NCI-H82 (cell line): ENCODE data around the gene PUSL1.

Experiments
- DNase-seq: peaks from one replicate; lab custom pipeline; 2025; lab: John Stamatoyannopoulos, UW

Gene PUSL1

DNA sequence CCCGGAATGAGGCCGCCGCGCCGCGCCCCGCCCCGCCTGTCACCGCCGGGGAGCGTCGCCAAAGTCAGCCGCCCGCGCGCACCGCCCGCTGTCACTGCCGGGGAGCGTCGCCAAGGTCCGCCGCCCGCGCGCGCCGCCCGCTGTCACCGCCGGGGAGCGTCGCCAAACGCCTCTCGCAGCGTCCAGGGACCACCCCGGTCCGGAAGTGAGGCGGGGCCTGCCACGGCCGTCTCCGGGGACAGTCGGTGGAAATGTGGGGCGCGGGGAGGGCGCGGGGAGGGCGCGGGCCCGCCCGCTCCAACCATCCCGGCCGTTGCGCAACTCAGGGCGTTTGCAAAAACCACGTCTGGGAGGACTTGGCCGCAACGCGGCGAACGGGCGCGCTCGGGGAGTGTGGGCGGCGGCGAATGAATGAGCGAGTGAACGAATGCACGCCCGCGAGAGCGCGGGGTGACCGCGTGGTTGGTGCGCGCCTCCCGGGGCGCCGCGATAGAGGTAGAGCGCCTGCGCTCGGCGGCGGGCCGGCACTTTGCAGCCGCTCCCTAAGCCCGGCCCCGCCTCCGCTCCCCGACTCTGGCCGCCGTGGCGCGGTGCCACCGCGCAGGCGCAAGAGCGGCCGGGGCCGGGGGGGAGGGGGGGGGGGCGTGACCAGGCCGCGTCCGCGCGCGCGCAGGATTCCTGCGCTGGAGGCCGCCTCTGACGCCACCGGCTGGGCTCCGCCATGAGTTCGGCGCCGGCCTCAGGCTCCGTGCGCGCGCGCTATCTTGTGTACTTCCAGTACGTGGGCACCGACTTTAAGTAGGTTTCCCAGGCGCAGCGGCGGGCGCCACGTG, at the start of gene PUSL1, which contains the start of gene ACAP3:
PUSL1 (plus strand) TSS at position 675 of the 833 bp plus-strand sequence; CDS start at position 722, 47 bp downstream.
ACAP3 (minus strand) TSS at position 8 of the 833 bp plus-strand sequence. CDS start 115 bp downstream, outside the sequence.
- peak; percentile 96 for DNase-seq

DNA sequence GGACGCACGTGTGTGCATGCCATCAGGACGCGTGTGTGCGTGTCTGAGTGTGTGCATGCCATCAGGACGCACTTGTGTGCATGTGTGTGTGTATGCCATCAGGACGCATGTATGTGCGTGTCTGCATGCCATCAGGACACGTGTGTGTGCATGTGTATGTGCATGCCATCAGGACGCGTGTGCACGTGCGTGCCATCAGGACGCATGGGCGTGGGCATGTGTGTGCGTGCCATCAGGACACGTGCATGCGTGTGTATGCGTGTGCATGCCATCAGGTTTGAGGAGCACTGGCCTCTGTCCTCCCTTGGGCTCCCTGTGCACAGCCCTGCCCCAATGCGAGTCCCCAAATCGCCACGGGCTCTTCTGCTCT, 49.3 kb upstream of the PUSL1 start:
- DNase-seq, result no peak

- DNase-seq, result no peak
Observed at GRCh38 chr1:1259540-1259939, 48.9 kb upstream of the PUSL1 start.

DNA sequence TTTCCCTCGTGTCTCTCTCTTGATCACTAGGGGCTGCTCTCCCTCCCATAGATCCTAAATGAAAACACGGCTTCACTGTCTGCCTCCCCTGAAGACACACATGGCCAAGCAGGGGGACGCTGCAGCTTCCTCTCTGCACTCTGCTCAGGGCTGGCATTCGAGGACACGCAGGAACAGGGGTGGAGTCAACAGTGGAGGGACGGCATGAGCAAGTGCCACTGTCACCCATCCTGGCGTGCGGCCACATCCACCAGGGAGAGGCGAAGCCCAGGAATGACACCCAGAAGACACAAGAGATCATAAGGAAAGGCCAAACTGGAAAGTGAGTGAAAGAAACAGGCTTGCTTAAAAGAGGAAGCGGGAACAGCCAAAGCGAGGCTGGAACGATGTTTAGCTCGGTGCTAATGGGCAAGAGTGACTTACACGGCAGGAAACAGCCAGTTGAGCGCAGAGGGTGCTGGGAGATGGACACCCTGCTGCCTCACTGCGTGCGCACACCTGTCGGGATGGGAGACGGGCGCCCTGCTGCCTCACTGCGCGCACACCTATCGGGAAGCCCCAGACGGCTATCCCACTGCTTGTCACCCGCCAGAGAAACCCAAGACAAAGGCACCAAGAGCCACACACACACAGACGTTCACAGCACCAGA, 48.3 kb upstream of the PUSL1 start:
- no peak for DNase-seq

GRCh38 chr1:1260843-1261560, 47.4 kb upstream of the PUSL1 start:
- DNase-seq, result no peak

DNA sequence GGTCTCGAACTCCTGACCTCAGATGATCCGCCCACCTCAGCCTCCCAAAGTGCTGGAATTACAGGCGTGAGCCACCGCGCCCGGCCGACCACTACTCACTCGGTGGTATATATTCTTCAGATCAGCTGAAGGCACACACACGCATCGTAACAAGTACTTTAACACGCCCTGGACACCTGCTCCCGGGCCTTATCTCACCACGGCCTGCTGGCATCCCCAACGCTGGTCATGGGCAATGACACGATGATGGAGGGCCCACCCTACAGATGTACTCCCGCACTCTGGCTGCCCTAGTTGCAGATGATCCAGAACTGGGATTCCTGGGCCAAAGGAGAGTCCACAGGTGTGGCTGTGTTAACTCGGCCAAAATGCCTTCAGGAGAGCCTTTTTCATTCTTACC, 46.3 kb upstream of the PUSL1 start:
- DNase-seq, result no peak

GRCh38 chr1:1262758-1263157, 45.6 kb upstream of the PUSL1 start:
- DNase-seq, result no peak

DNA sequence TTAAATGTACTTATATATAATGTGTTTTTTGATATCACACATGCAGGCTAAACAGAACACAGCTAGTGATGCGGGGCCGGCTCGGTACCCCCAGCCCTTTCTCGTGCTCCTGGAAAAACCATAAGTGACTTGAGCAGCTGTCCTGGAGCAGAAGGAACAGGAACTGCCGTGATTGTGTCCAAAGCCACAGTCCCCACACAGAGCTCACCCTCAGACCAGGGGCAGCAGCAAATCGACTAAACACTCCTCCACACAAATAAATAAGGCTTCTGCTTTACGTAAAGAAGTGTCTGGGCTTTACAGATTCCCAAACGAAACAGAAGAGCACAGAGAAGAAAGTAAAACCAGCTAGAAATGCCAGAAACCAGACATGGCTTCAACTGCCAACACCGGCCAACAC, 44.4 kb upstream of the PUSL1 start:
- no peak for DNase-seq

GRCh38 chr1:1264868-1265272, 43.5 kb upstream of the PUSL1 start:
- peak; percentile 51 for DNase-seq

DNA sequence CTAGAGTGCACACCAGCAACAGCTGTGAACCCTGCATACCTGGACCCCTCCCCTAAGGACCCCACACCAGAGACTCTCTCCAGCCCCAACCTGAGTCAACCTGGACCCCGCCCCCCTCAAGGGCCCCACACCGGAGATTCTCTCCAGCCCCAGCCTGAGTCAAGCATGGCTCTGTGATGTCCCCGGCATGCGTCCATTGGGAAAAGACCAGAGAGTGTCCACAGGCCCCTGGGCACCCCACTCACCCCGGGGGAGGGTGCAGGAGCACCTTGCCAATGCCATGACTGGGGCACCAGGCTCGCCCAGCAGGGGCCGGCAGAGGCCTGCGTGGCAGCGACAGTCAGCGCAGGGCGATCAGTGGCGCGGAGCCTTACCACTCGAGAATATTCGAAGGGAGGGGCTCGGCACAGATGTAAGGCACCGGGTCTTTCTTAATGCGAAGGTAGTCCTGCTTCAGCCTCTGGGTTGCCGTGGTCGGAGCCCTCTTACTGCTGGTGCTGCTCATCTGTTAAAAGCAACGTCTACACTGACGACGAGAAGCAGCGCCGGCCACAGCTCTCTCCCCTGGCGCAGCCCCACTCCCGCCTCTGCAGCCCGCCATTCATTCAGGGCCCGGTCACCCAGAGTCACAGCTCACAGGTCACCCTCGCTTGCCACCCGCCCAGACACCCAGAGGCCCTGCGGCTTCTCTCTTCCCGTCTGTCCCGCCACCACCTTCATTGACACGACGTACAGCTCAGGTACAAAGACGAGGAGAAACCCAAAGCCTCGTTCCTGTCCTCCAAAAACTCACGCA, 40.7 kb upstream of the PUSL1 start:
- DNase-seq, result no peak

DNA sequence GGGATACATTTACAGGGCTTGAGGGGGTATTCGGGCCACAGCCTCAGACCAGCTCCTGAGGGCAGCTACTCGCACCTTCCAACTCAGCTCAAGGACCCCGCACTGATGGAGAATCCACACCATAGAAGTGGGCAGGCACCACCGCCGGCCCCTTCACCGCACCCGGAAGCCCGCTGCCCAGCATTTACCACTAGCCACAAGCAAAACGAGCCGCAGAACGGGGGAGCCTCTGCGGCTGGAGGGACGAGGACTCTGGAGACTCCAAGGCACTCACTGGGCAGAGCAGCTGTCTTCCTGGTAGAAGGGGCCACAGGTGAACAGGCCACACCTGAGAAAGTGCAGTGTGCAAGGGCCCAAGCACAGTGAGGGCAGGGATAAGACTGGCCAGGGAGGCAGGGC, 40.1 kb upstream of the PUSL1 start:
- DNase-seq, result no peak

GRCh38 chr1:1270813-1271212, 37.6 kb upstream of the PUSL1 start:
- DNase-seq, result no peak

GRCh38 chr1:1272341-1273208, 35.8 kb upstream of the PUSL1 start:
- no peak for DNase-seq

DNA sequence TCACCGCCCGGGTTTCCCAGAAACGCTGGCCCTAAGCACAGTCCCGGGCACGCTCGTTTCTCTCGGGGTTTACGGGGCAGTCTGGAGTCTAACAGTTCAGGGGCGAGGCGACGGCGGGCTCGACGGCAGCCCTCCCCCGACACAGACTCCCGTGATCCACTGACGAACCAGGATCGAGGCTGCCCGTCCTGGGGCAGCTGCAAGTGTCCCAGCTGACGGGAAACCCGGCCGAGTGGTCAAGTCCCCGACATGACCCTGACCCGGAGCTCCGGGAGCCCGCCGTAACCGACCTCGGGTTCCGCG, 35.2 kb upstream of the PUSL1 start:
- DNase-seq, result no peak

DNA sequence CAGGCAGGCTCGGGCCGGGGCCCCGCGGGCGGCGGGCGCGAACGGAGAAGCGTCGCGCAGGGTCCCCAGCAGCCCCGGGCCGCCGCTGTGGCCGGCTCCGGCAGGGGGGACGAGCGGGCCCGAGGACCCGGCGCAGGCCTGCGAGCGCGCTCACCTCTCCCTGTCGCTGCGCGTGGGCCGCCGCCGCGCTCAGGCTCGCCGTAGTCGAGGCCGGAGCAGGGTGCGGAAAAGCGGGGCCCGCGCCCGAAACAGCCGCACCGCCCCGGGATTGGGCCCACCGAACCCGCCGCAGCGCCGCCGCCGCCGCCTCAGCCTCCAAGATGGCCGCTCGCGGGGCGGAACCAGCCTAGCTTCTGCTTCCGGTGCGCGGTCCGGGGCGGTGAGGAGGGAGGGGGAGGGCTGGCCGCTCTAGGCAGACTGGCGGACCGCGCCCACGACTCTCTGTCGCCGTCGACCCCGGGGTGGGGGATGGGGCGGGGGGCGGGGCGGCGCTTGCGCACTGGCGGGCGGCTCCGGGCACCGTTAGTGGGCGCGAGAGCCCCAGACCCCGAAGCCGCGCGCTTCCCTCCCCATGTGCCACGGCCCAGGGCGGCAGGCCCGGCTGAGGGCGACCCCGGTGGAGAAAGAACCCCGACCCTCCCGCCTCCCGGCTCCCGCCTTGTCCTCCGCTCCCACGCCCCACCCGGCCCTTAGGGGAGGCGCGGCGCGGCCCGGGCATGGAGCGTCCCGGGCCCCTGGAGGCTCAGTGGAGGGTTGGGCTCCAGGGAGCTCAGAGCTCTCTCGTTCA, 34.7 kb upstream of the PUSL1 start, which contains the start of gene UBE2J2:
UBE2J2 (minus strand) TSS at position 343 of the 787 bp plus-strand sequence. CDS start 5,862 bp downstream, outside the sequence.
- peak; percentile 95 for DNase-seq

GRCh38 chr1:1274299-1274930, 34.0 kb upstream of the PUSL1 start:
- no peak for DNase-seq

- no peak for DNase-seq
Observed at GRCh38 chr1:1274931-1275431, 33.4 kb upstream of the PUSL1 start.

DNA sequence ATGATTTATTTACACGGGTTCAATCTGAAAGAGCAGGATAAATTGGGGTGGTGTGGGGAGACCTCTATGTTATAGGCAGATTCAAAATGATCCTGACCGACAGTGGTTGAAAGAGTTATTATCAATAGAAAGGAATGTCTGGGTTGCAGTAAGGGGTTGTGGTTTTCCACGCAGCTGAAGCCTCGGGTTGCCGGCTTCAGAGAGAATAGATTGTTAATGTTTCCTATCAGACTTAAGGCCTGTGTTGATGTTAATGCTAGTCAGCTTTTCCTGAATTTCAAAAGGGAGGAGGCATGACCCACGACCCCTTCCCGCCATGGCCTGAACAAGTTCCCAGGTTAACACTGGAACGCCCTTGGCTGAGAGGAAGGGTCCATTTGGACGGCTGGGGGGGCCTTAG, 32.6 kb upstream of the PUSL1 start:
- DNase-seq, result no peak

GRCh38 chr1:1278620-1279019, 29.8 kb upstream of the PUSL1 start:
- DNase-seq, result no peak

DNA sequence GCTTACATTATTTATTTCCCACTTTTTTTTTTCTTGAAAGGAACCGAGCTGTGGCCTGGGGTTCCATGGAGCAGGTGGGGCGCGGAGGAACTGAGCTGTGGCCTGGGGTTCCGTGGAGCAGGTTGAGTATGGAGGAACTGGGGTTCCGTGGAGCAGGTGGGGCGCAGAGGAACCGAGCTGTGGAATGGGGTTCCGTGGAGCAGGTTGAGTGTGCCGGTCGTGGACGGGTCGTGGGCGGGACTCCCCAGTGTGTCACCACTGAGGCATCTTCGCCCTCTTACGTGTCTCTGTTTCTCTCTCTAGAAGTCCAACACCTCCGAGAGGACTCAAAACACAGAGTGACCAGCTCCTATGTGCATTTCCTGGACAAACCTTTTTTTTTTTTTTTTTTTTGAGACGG, 29.4 kb upstream of the PUSL1 start:
- DNase-seq, result no peak
